Measurements from ENCODE around the gene ATP5F1E. TPM values are rescaled to one million over a fixed set of nuclear protein-coding genes. Genes with fewer than 3 reads are reported as not detected.

Gene ATP5F1E
- 59.7 TPM for total RNA-seq
- long read RNA-seq, transcript ATP5F1E-201 (3 exons, 3,665 nt) = major isoform, 114 of 117 reads
- long read RNA-seq, partial matches to known transcripts = 0 of 117 reads
- long read RNA-seq, other reads (novel, unspliced or antisense) = 1 of 117 reads

DNA sequence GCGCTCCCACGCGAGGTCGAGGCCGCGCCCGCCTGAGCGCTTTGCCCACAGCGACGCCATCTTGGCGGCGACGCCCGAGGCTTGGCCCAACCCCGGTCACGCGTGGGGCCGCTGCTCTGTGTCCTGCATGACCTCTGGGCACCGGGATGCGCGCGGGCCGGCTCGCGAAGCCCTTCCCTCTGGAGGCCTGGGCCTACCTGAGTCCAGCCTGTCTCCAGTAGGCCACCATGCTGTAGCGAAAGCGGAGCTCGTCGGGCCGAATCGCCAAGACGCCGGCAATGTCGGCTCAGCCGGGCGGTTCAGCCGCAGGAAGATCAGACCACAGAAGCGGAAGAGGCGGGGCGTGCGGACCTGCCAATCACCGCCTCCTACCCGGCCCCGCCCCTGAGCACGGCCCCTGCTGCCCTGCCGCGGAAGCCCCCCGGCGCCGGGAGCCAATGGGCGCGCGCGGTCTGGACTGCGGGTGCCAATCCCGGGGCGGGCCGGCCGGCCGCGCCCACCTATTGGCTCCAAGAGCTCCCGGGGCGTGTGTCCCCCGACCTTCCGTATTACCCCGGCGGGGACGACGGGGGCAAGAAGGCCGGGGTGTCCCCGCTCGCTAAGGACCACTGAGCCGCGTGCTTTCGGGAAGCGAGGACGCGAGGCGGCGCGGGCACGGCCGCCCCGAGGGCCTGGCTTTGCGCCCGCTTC lies at the start of gene ATP5F1E:
ATP5F1E (minus strand) TSS at position 313 of the 690 bp plus-strand sequence; CDS start at position 229, 84 bp downstream.
- H3K36me3 ChIP-seq = peaks cover 73% of the 10 kb centered on the region
- peak; percentile 100 for ATAC-seq
- TF ChIP-seq, protein P1, sequence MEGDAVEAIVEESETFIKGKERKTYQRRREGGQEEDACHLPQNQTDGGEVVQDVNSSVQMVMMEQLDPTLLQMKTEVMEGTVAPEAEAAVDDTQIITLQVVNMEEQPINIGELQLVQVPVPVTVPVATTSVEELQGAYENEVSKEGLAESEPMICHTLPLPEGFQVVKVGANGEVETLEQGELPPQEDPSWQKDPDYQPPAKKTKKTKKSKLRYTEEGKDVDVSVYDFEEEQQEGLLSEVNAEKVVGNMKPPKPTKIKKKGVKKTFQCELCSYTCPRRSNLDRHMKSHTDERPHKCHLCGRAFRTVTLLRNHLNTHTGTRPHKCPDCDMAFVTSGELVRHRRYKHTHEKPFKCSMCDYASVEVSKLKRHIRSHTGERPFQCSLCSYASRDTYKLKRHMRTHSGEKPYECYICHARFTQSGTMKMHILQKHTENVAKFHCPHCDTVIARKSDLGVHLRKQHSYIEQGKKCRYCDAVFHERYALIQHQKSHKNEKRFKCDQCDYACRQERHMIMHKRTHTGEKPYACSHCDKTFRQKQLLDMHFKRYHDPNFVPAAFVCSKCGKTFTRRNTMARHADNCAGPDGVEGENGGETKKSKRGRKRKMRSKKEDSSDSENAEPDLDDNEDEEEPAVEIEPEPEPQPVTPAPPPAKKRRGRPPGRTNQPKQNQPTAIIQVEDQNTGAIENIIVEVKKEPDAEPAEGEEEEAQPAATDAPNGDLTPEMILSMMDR (IDR thresholded peaks at IDR 0.05) = no peak
- no peaks in the 10 kb centered on the region for H3K9me3 ChIP-seq
- peak; percentile 98 for DNase-seq
- H3K4me3 ChIP-seq = peak within 1 kb of the TSS; percentile 91
- H3K27me3 ChIP-seq = no peaks in the 10 kb centered on the region
- intact Hi-C loops (cut with DNase I) = no loop called here
- H3K4me1 ChIP-seq = peaks cover 38% of the 10 kb centered on the region
- H3K27ac ChIP-seq = peak within 1 kb of the TSS; percentile 91

DNA sequence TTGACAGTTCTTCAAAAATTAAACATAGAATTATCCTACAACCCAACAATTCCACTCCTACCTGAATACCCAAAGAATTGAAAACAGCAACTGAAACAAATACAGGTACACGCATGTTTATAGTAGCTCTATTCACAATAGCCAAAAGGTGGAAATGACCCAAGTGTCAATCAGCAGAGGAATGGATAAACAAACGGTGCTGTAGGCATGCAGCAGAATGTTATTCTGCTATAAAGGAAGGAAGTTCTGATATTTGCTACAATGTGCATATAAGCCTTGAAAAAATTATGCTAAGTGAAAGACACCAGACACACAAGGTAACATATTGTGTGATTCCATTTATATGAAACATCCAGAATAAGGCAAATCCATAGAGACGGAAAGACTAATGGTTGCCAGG lies 48.9 kb upstream of the ATP5F1E start:
- Histone ChIP-seq H3K4me3 (no peak overlapping the region), H3K4me1 (no peaks in the 10 kb centered on the region), H3K9me3 (no peaks in the 10 kb centered on the region), H3K27ac (no peak overlapping the region), H3K36me3 (no peaks in the 10 kb centered on the region), H3K27me3 (no peaks in the 10 kb centered on the region)
- ATAC-seq (no peak), DNase-seq (no peak)
- TF ChIP-seq, protein P1 (IDR thresholded peaks at IDR 0.05) = no peak
- intact Hi-C loops (cut with DNase I) = no loop called here

DNA sequence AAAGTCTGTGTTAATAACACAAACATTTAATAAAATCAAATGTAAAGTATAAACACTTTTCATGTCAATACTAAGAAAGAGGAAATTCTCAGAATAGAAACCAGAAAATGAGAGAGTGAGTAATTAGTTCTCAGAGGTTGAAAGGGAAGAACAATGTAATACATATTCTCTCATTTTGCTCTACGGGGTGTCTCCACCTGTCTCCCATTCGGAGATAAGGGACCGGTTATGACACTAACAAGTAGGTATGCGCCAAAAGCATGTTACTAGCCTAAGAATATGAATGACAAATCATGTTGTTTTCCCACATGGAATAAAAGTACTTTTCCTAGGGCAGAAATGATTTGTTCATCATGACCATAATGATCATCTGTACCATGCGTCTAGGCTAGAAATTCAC lies 46.1 kb upstream of the ATP5F1E start:
- ATAC-seq = no peak
- H3K27me3 ChIP-seq = no peaks in the 10 kb centered on the region
- intact Hi-C loops (cut with DNase I) = no loop called here
- DNase-seq = no peak
- H3K27ac ChIP-seq = no peak overlapping the region
- no peaks in the 10 kb centered on the region for H3K9me3 ChIP-seq
- no peaks in the 10 kb centered on the region for H3K4me1 ChIP-seq
- H3K4me3 ChIP-seq = no peak overlapping the region
- TF ChIP-seq, protein P1 (IDR thresholded peaks at IDR 0.05) = no peak
- H3K36me3 ChIP-seq = no peaks in the 10 kb centered on the region

DNA sequence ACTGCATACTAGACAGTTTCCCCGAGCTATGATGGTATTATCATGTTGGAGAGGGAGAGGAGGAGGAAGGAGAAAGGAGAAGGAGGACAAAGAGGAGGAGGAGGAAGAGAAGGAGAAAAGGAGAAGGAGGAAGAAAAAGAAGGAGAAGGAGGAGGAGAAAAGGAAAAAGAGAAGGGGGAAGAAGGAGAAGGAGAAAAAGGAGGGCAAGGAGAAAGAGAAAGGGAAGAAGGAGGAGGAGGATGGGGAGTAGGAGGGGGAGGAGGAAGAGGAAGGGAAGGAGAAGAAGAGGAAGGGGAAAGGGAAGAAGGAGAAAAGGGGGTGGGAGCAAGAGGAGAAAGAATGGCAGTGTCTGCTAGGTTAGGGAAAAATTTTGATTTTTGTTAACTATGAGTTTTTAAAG lies 45.6 kb upstream of the ATP5F1E start:
- Histone ChIP-seq H3K4me1 (no peaks in the 10 kb centered on the region), H3K36me3 (no peaks in the 10 kb centered on the region), H3K27me3 (no peaks in the 10 kb centered on the region), H3K9me3 (no peaks in the 10 kb centered on the region), H3K27ac (no peak overlapping the region), H3K4me3 (no peak overlapping the region)
- ATAC-seq (no peak), DNase-seq (no peak)
- TF ChIP-seq, protein P1 (IDR thresholded peaks at IDR 0.05) = no peak
- intact Hi-C loops (cut with DNase I) = no loop called here

DNA sequence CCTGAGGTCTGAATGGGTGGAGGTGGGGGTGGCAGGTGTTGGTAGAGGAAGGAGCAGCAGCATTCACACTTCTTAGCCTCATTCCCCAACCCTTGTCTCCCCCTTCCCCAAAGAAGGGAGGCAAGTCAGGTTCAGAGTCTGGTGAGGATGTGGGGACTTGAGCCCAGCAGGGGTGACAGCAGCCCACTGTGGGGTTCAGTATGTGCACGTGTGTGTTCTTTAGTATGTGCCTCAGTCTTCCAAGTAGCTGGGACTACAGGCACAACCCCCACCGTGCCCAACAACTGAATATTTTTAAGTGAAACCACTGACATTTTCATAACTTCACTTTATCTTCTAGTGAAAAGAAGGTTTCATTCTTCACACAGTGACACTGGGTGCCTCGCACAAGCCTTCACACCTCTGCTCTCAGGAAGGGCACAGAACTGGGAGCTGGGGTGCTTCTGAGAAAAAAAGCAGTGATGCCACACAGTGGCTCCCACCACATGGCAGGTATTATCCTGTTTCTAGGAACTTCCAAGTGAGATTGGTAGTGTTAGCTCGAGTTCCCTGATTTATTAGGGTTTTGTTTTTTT lies 43.9 kb upstream of the ATP5F1E start:
- Histone ChIP-seq H3K9me3 (no peaks in the 10 kb centered on the region), H3K36me3 (no peaks in the 10 kb centered on the region), H3K4me3 (no peak overlapping the region), H3K27ac (no peak overlapping the region), H3K4me1 (no peaks in the 10 kb centered on the region), H3K27me3 (no peaks in the 10 kb centered on the region)
- TF ChIP-seq, protein P1 (IDR thresholded peaks at IDR 0.05) = no peak
- intact Hi-C loops (cut with DNase I) = no loop called here
- ATAC-seq = no peak
- DNase-seq = no peak

Measured in upper lobe of right lung (tissue), 1 donor.